Suprapubic skin (tissue), 4 donors: ENCODE data around the gene GSKIP. TPM values are rescaled to one million over a fixed set of nuclear protein-coding genes. Genes with fewer than 3 reads are reported as not detected.

Experiments
- DNase-seq, 2 donors: peaks; one replicate each; pipeline ENCODE4 v3.0.0-alpha.2; 2019; ENCODE audit warnings: low spot score in 2 of 2
- H3K27ac ChIP-seq: fragments of 200-600 bp; sonication (generic); one replicate; pipeline ENCODE4 v1.5.1; 2019
- H3K27me3 ChIP-seq: fragments of 200-600 bp; sonication (generic); one replicate; pipeline ENCODE4 v1.5.1; 2019
- H3K36me3 ChIP-seq: fragments of 200-600 bp; sonication (generic); one replicate; pipeline ENCODE4 v1.5.1; 2019
- H3K4me1 ChIP-seq: fragments of 200-600 bp; sonication (generic); one replicate; pipeline ENCODE4 v1.5.1; 2019
- H3K4me3 ChIP-seq: fragments of 200-600 bp; sonication (generic); one replicate; pipeline ENCODE4 v1.5.1; 2019; ENCODE audit warnings: mild to moderate bottlenecking
- H3K9me3 ChIP-seq: fragments of 200-600 bp; sonication (generic); one replicate; pipeline ENCODE4 v1.5.1; 2019
- EP300 ChIP-seq: sonication (generic); formaldehyde crosslinking; IDR thresholded peaks from one replicate; pipeline ENCODE4 v1.6.1; 2017; ENCODE audit warnings: antibody characterized with exemption
- POLR2A ChIP-seq, 2 donors: fragments of 450-650 bp; IDR thresholded peaks; one replicate each; pipeline ENCODE4 v1.6.1; 2017; ENCODE audit warnings: antibody characterized with exemption in 2 of 2, mild to moderate bottlenecking in 2 of 2, moderate library complexity in 2 of 2
- POLR2AphosphoS5 ChIP-seq, 3 donors: sonication (generic); formaldehyde crosslinking; IDR thresholded peaks; one replicate each; pipeline ENCODE4 v1.6.1; 2017; ENCODE audit warnings: antibody characterized with exemption in 3 of 3
- WGBS: methylation state at CpG from one replicate; pipeline ENCODE4 v1.1.5; 2018; 5-methylcytosine and 5-hydroxymethylcytosine counted together
- total RNA-seq, 4 donors: library from RNA; depleted of rRNA; stranded (reverse); fragments of >200 nt; gene quantifications; one replicate each; pipeline ENCODE4 v1.1.0, GENCODE V29; 2016
- TF ChIP-seq, protein P1 (sequence below), 2 donors: fragments of 200-600 bp in 1 of 2; fragments of 450-650 bp in 1 of 2; sonication (generic) in 1 of 2; IDR thresholded peaks; one replicate each; pipeline ENCODE4 v1.5.1; 2016 to 2019; ENCODE audit warnings: antibody characterized with exemption in 2 of 2, mild to moderate bottlenecking in 1 of 2, moderate library complexity in 1 of 2

GSKIP gene
- total RNA-seq, 4 donors from 2014 or later: 7.9 to 50.1 (median 24.7) TPM

GRCh38 chr14:96380735-96381134 is 17.4 kb downstream of the GSKIP start:
- Histone ChIP-seq H3K4me3 (no peak overlapping the region), H3K9me3 (no peaks in the 10 kb centered on the region), H3K27ac (no peak overlapping the region), H3K4me1 (no peaks in the 10 kb centered on the region), H3K36me3 (peaks cover 17% of the 10 kb centered on the region), H3K27me3 (no peaks in the 10 kb centered on the region)
- TF ChIP-seq POLR2AphosphoS5 (IDR thresholded peaks at IDR 0.05): no peak
- TF ChIP-seq, protein P1, sequence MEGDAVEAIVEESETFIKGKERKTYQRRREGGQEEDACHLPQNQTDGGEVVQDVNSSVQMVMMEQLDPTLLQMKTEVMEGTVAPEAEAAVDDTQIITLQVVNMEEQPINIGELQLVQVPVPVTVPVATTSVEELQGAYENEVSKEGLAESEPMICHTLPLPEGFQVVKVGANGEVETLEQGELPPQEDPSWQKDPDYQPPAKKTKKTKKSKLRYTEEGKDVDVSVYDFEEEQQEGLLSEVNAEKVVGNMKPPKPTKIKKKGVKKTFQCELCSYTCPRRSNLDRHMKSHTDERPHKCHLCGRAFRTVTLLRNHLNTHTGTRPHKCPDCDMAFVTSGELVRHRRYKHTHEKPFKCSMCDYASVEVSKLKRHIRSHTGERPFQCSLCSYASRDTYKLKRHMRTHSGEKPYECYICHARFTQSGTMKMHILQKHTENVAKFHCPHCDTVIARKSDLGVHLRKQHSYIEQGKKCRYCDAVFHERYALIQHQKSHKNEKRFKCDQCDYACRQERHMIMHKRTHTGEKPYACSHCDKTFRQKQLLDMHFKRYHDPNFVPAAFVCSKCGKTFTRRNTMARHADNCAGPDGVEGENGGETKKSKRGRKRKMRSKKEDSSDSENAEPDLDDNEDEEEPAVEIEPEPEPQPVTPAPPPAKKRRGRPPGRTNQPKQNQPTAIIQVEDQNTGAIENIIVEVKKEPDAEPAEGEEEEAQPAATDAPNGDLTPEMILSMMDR (IDR thresholded peaks at IDR 0.05): no peak
- no peak for TF ChIP-seq POLR2A (IDR thresholded peaks at IDR 0.05)
- TF ChIP-seq EP300: no peak
- DNase-seq: no peak
- WGBS: 93% methylated on average over 3 of the region's 3 CpGs

- Histone ChIP-seq H3K27me3 (no peaks in the 10 kb centered on the region), H3K36me3 (peaks cover 20% of the 10 kb centered on the region), H3K27ac (no peak overlapping the region), H3K4me3 (no peak overlapping the region), H3K4me1 (no peaks in the 10 kb centered on the region), H3K9me3 (no peaks in the 10 kb centered on the region)
- TF ChIP-seq POLR2AphosphoS5 (IDR thresholded peaks at IDR 0.05) (no peak), EP300 (no peak)
- DNase-seq: no peak
- WGBS: 79% methylated on average over 2 of the region's 2 CpGs
Observed at GRCh38 chr14:96383445-96383844, 20.1 kb downstream of the GSKIP start.

GRCh38 chr14:96384053-96384452 is 20.7 kb downstream of the GSKIP start:
- 76% methylated on average over 1 of the region's 1 CpG for WGBS
- no peak overlapping the region for H3K4me3 ChIP-seq
- no peak for TF ChIP-seq POLR2AphosphoS5 (IDR thresholded peaks at IDR 0.05)
- TF ChIP-seq POLR2A (IDR thresholded peaks at IDR 0.05): no peak
- no peak for TF ChIP-seq EP300
- TF ChIP-seq, protein P1 (IDR thresholded peaks at IDR 0.05): no peak

DNA sequence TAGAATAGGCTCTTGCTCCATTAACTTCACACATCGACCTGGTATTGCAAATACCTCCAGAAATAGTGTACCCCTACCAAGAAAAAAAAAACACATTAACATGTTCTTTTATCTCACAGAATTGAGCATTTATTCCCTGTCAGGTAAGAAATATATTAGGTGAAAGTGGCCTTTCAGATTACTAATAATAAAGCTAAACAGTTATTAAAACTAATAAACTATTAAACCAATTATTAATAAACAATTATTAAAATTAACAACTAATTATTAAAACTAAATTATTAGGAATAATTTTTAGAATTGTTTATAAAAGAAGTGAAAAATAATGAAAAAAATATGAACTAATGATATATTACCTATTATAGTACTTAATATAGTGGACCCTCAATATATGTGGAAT is 21.4 kb downstream of the GSKIP start:
- Histone ChIP-seq H3K27ac (no peak overlapping the region), H3K36me3 (peaks cover 20% of the 10 kb centered on the region), H3K9me3 (no peaks in the 10 kb centered on the region), H3K4me1 (no peaks in the 10 kb centered on the region), H3K4me3 (no peak overlapping the region), H3K27me3 (no peaks in the 10 kb centered on the region)
- no peak for DNase-seq
- TF ChIP-seq, protein P1 (IDR thresholded peaks at IDR 0.05): no peak
- TF ChIP-seq EP300: no peak
- WGBS: 93% methylated on average over 1 of the region's 1 CpG

More at GRCh38 chr14:96384053-96384452, 20.7 kb downstream of the GSKIP start:
- Histone ChIP-seq H3K27ac (no peak overlapping the region), H3K36me3 (peaks cover 20% of the 10 kb centered on the region), H3K9me3 (no peaks in the 10 kb centered on the region), H3K4me1 (no peaks in the 10 kb centered on the region), H3K27me3 (no peaks in the 10 kb centered on the region)
- no peak for DNase-seq

GRCh38 chr14:96385385-96385784 is 22.1 kb downstream of the GSKIP start:
- Histone ChIP-seq H3K4me3 (no peak overlapping the region), H3K27me3 (no peaks in the 10 kb centered on the region), H3K9me3 (no peaks in the 10 kb centered on the region), H3K27ac (no peak overlapping the region), H3K36me3 (peaks cover 20% of the 10 kb centered on the region), H3K4me1 (no peaks in the 10 kb centered on the region)
- TF ChIP-seq, protein P1 (IDR thresholded peaks at IDR 0.05): no peak
- TF ChIP-seq POLR2A (IDR thresholded peaks at IDR 0.05) (no peak), EP300 (no peak), POLR2AphosphoS5 (IDR thresholded peaks at IDR 0.05) (no peak)
- DNase-seq: no peak
- 78% methylated on average over 3 of the region's 3 CpGs for WGBS

DNA sequence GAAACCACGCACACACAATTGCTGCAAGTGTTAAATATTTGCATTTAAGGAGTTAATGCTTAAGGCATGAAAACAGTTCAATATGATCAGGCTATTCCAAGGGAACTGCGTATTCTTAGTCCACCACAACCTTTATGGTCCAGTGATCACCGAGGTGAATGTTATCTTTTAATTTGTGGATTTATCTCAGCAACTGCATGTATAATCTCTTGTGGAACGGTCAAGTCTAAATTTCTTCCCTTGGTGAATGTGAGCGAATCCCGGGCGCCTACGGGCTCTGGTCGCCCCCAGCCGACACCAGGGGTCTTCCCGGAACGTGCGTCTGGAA is 27.6 kb downstream of the GSKIP start:
- no peak for DNase-seq
- Histone ChIP-seq H3K4me3 (peak overlapping the region; percentile 85), H3K9me3 (no peaks in the 10 kb centered on the region), H3K27me3 (no peaks in the 10 kb centered on the region), H3K27ac (peak overlapping the region; percentile 63), H3K36me3 (peaks cover 3% of the 10 kb centered on the region), H3K4me1 (peaks cover 17% of the 10 kb centered on the region)
- no peak for TF ChIP-seq EP300
- no peak for TF ChIP-seq POLR2AphosphoS5 (IDR thresholded peaks at IDR 0.05)
- TF ChIP-seq POLR2A (IDR thresholded peaks at IDR 0.05): no peak
- TF ChIP-seq, protein P1 (IDR thresholded peaks at IDR 0.05): no peak
- 6% methylated on average over 13 of the region's 13 CpGs for WGBS
